ENCODE results near the gene COL17A1.

DNA sequence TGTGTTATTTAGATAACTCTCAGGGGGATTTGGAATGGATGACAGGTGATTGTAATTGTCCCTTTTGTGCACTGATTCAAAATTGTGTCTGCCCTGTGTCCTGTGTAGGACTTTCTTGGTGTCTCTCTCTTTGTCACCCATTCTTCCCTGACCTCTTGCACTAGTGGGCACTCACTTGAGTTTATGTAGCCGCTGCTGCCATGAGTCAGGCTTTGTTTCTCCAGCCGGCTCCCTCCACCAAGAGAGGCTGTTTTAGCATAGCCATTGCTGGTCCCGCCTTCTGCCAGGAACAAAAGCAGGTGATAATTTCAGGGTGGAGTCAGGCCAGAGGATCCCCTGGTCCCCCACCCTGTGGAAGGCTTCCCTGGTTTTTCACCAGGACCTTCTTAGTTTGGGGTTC, 8.4 kb downstream of the COL17A1 start:
- TF ChIP-seq GATA3 (IDR thresholded peaks at IDR 0.05; ENCODE audit: low read depth, low read length), result no peak
- TF ChIP-seq GATA2 (IDR thresholded peaks at IDR 0.05; ENCODE audit: low read depth, low read length), result no peak
